Measurements from ENCODE around the gene HYI.
"Not testable (repeated sequence)": the region's sequence is repeated elsewhere in the genome, so short reads cannot be mapped to it uniquely, and the experiment has no call there.

Gene HYI

DNA sequence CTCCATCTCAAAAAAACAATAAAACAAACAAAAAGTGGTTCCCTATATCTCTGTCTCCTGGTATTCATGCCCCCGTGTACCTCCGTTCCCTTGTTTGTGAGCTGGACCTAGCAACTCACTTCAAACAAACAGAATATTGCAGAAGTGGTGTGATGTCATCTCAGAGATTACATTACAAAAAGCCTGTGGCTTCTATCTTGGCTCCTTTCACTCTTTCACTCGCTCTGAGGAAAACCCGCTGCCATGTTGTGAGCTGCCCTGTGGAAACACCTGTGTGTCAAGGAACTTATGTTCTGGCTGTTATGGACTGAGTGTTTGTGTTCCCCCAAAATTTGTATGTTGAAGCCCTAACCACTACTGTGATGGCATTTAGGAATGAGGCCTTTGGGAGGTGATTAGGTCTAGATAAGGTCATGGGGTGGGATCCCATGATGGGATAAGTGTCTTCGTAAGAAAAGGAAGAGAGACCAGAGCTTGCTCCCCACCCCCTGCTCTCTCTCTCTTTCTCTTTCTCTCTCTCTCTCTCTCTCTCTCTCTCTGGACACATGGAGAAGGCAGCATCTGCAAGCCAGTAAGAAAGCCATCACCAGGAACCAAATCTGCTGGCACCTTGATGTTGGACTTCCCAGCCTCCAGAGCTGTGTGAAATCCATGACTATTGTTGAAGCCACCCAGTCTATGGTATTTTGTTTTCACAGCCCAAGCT is 7.4 kb upstream of the HYI start:
- no peak overlapping the region for H3K4me3 ChIP-seq (ENCODE audit: low read depth, low read length)
- TF ChIP-seq, protein P1, sequence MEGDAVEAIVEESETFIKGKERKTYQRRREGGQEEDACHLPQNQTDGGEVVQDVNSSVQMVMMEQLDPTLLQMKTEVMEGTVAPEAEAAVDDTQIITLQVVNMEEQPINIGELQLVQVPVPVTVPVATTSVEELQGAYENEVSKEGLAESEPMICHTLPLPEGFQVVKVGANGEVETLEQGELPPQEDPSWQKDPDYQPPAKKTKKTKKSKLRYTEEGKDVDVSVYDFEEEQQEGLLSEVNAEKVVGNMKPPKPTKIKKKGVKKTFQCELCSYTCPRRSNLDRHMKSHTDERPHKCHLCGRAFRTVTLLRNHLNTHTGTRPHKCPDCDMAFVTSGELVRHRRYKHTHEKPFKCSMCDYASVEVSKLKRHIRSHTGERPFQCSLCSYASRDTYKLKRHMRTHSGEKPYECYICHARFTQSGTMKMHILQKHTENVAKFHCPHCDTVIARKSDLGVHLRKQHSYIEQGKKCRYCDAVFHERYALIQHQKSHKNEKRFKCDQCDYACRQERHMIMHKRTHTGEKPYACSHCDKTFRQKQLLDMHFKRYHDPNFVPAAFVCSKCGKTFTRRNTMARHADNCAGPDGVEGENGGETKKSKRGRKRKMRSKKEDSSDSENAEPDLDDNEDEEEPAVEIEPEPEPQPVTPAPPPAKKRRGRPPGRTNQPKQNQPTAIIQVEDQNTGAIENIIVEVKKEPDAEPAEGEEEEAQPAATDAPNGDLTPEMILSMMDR (IDR thresholded peaks at IDR 0.05; ENCODE audit: low read depth, low read length) = no peak
- DNase-seq = no peak
- no peaks in the 10 kb centered on the region for H3K9me3 ChIP-seq
- H3K36me3 ChIP-seq = no peaks in the 10 kb centered on the region
- peaks cover 3% of the 10 kb centered on the region; the same call in 1 of the 2 replicates for H3K27me3 ChIP-seq
- no peaks in the 10 kb centered on the region for H3K4me1 ChIP-seq

DNA sequence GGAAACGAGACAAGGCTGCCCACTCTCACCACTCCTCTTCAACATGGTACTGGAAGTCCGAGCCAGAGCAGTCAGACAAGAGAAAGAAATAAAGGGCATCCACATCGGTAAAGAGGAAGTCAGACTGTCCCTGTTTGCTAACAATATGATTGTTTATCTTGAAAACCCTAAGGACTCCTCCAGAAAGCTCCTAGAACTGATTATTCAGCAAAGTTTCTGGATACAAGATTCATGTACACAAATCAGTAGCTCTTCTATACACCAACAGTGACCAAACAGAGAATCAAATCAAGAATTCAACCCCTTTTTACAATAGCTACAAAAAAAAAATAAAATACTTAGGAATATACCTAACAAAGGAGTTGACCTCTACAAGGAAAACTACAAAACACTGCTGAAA is 4.6 kb upstream of the HYI start:
- not testable (repeated sequence) for H3K27me3 ChIP-seq; DNase-seq; H3K4me3 ChIP-seq (ENCODE audit: low read depth, low read length); H3K36me3 ChIP-seq; H3K4me1 ChIP-seq; H3K9me3 ChIP-seq

DNA sequence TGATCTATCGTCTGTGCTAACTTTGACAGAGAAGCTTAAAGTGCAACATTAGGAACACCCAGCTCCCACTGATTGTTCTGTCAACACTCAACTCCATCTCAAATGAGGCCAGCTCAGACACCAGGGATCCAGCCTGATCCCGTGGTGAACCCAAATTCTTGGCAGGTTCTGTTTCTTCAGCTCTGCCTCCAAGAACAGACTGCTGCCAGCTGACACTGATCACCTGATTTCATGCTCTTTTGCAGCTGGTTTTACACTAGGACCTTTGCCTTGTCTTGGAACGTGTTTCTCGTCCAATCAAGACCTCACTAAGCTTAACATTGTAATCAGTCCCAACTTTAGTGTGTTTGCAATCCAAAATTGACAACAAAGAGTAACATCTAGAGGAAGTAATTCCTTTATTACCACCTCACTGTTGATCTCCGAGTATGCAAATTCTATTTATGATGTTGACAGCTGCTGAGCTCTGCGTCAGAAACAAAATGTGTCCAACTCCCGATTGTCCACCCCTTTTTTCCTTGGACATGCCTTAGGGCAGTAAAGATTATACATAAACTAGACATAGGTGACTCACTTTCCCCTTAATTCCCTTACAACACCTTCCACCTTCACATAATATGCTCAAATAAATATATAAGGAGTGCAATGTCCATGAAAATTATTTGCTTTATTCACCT is 1.6 kb upstream of the HYI start:
- no peaks in the 10 kb centered on the region for H3K4me1 ChIP-seq
- TF ChIP-seq, protein P1 (IDR thresholded peaks at IDR 0.05; ENCODE audit: low read depth, low read length) = no peak
- H3K9me3 ChIP-seq = no peaks in the 10 kb centered on the region
- H3K27me3 ChIP-seq = peaks cover 3% of the 10 kb centered on the region; the same call in 1 of the 2 replicates
- DNase-seq = no peak
- no peak overlapping the region for H3K4me3 ChIP-seq (ENCODE audit: low read depth, low read length)
- H3K36me3 ChIP-seq = no peaks in the 10 kb centered on the region

- H3K36me3 ChIP-seq = no peaks in the 10 kb centered on the region
- H3K4me3 ChIP-seq (ENCODE audit: low read depth, low read length) = peak overlapping the region; percentile 53
- H3K4me1 ChIP-seq = no peaks in the 10 kb centered on the region
- TF ChIP-seq, protein P1 (IDR thresholded peaks at IDR 0.05; ENCODE audit: low read depth, low read length) = no peak
- peak; percentile 57 for DNase-seq
- H3K27me3 ChIP-seq = peaks cover 3% of the 10 kb centered on the region; the same call in 1 of the 2 replicates
- no peaks in the 10 kb centered on the region for H3K9me3 ChIP-seq
Measured at GRCh38 chr1:43454270-43455011, 710 bp upstream of the HYI start.

GRCh38 chr1:43452789-43453441 is 816 bp downstream of the HYI start:
- Histone ChIP-seq H3K4me3 (ENCODE audit: low read depth, low read length) (no peak overlapping the region), H3K27me3 (no peaks in the 10 kb centered on the region), H3K36me3 (no peaks in the 10 kb centered on the region), H3K9me3 (no peaks in the 10 kb centered on the region), H3K4me1 (no peaks in the 10 kb centered on the region)
- DNase-seq = no peak
- TF ChIP-seq, protein P1 (IDR thresholded peaks at IDR 0.05; ENCODE audit: low read depth, low read length) = no peak

All from BE2C (cell line).